HG02943 (cell line): ENCODE data around the gene TMEM63B.

Source experiments
- ATAC-seq: cut with Tn5 transposase; IDR thresholded peaks from one replicate; pipeline ENCODE4 v1.9.1; 2021; ENCODE audit warnings: mild to moderate bottlenecking, low read depth, moderate library complexity; ENCODE audit not compliant: unreplicated experiment

TMEM63B gene

GRCh38 chr6:44115866-44116265 is 11.5 kb upstream of the TMEM63B start:
- no peak for ATAC-seq

GRCh38 chr6:44116641-44117382 is 10.5 kb upstream of the TMEM63B start:
- no peak for ATAC-seq

DNA sequence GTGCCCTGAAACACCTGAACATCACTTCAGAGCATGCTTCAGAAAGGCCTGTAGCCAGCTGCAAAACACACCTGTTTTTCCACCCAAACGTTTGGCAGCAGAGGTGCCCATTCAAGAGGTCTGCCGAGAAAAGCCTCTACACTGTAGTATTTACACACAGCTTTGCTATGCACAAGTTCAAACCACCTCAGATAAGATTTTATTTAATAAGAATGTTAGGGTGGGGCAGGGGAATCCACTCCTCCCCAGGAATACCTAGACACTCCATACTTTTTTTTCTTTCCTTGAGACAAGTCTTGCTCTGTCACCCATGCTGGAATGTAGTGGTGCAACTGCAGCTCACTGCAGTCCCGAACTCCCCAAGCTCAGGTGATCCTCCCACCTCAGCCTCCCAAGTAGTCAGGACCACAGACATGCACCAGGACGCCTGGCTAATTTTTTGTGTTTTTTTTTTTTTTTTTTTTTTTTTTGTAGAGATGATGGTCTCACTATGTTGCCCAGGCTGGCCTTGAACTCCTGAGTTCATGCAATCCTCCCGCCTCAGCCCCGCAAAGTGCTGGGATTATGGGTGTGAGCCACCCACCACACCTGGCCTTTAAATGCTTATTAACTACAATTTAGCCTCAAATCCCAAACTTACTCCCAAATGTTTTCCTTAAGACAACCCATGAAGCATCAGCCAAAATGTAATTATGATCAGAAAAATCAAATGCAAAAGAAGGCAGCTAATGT is 9.8 kb upstream of the TMEM63B start:
- no peak for ATAC-seq

GRCh38 chr6:44119704-44120262 is 7.6 kb upstream of the TMEM63B start:
- ATAC-seq: no peak

DNA sequence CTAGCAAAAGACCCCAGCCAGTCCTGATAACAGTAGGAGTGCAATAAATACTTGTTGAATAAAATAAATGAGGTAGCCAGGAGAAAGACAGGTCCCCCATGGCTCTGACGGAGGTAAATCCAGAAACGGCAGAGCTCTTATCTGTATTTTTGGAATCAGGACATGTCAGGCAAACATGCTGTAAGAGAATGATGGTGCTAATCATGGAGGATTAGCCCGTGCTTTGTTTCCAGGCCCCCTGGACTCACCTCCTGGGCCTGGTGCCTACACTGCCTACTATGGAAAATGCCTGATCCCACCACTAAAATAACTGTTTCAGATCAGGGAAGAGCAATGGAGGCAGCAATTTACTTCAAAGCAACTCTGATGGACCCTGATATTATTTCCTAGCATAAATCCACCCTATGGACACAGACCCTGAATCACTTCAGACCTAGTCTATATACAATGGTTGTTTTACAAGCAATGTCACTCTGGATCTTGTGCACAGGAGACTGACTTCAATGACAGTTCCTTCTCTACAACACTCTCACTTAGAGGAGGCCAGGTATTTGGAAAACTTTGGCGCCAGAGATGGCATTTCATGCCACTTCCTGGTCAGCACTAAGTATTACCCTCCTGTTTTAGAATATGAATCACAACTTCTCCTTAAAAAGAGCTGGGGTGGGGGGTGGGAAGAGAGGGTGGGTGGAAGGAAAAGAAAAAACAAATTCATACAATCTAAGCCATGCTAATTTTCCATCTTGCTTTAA is 6.5 kb upstream of the TMEM63B start:
- ATAC-seq: no peak

GRCh38 chr6:44122801-44123200 is 4.6 kb upstream of the TMEM63B start:
- ATAC-seq: no peak

GRCh38 chr6:44123544-44123943 is 3.8 kb upstream of the TMEM63B start:
- no peak for ATAC-seq

- ATAC-seq: peak; percentile 40
Observed at GRCh38 chr6:44126320-44127149, 819 bp upstream of the TMEM63B start.

DNA sequence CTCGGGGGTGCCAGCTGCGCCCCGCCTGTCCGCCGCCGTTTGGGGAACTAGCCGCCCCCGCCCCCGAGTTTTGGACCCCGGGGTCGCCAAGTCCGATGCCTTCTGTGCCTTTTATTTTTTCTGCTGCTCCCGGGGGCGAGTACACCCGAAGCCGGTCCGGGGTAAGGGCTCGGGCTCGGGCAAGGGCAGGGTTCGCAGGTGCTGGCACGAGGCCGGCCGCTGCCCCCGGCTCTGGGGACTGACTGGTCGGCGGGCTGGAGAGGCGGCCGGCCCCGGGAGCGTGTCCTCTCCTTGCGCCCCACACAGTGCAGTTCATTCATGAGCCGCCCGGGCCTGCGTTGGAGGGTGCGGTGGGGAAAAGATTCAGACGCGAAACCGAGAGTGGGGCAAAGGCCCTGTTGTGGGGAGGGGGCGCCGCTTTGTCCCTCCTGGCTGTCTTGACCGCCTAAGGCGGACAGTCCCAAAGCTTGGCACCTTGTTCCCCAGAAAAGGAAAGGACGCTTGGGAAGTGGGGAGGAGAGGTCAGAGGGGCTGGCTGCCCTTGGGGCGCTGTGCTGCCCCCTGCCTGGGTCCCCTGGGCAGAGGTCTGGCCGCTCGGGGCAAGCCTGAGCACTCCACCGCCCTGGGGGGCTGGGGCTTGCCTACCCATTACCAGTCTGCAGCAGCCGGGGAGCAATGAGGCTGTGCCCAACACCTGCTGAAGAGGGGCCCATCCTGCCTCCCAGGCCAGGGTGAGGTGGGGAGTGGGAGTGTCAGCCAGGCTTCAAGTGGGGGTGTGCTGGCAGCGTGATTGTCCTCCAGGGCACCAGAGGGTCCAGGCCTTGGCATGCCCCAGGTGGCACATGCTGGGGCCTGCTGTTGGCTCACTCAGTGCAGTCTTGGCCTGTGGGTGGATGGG is 915 bp downstream of the TMEM63B start:
- ATAC-seq: no peak

GRCh38 chr6:44129841-44130322 is 2.5 kb downstream of the TMEM63B start:
- ATAC-seq: no peak

GRCh38 chr6:44131892-44132291 is 4.5 kb downstream of the TMEM63B start:
- no peak for ATAC-seq

- ATAC-seq: no peak
Observed at GRCh38 chr6:44132476-44132875, 5.1 kb downstream of the TMEM63B start.

GRCh38 chr6:44133003-44133931 is 5.9 kb downstream of the TMEM63B start:
- ATAC-seq: no peak

- no peak for ATAC-seq
Observed at GRCh38 chr6:44133981-44134711, 6.8 kb downstream of the TMEM63B start.

DNA sequence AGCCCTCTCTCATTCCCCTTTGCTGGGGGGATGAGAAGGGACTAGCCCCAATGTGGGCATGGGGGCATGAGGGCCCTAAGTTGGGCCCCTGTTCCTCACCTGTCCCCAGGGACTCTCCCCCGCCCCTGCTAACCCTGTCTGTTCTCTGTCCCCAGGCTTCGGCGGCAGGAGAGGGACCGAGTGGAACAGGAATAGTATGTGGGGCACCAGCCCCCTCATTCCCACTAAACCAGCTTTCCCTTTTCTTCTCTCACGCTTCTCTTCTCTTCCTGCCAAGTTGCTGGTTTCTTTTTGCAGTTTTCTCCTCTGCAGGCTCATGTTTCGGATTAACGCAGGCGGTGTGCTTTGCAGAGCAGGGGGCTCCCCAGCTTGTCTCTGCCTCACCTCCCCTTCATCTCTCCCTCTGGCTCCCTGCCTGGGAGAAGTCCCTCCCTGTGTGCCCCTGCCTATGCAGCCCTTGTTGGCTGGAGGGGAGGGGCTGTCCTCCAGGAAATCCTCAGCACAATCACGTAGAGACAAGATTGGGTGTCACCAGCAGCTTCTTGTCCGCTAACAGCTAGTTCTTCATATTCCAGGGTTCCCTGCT is 7.9 kb downstream of the TMEM63B start:
- no peak for ATAC-seq

- no peak for ATAC-seq
Observed at GRCh38 chr6:44135875-44136274, 8.5 kb downstream of the TMEM63B start.
